B cell (primary cell): ENCODE measurements around the gene GCHFR. TPM values are rescaled to one million over a fixed set of nuclear protein-coding genes. Genes with fewer than 3 reads are reported as not detected.

ENCODE experiments used
- ATAC-seq: fragments of 200-7000 bp; cut with Tn5 transposase; one replicate; pipeline ENCODE4 v1.10.0; 2021; ENCODE audit warnings: low read depth, mild to moderate bottlenecking, moderate number of reproducible peaks, moderate library complexity
- CTCF ChIA-PET: fragments of 350-600 bp; sonication (Branson Sonifier 250); formaldehyde crosslinking; loops from one replicate; lab custom pipeline; 2021; ENCODE audit warnings: antibody characterized with exemption, inconsistent platforms; lab: Charles Lee
- POLR2A ChIA-PET: fragments of 350-600 bp; sonication (Branson Sonifier 250); formaldehyde crosslinking; loops from one replicate; lab custom pipeline; 2021; ENCODE audit warnings: antibody characterized with exemption; lab: Charles Lee
- DNase-seq: peaks from one replicate; pipeline ENCODE4 v3.0.0; 2013
- H2AFZ ChIP-seq: 2 replicates; pipeline ENCODE4 v1.6.1; 2012; ENCODE audit warnings: mild to moderate bottlenecking, low read depth, low read length; ENCODE audit not compliant: insufficient read depth, poor library complexity, severe bottlenecking
- H3K27ac ChIP-seq, 2 donors: 1 replicate in 1 of 2; 2 replicates in 1 of 2; pipeline ENCODE4 v1.5.1; 2012 to 2013; ENCODE audit warnings: low read length in 2 of 2, mild to moderate bottlenecking in 2 of 2, moderate library complexity in 1 of 2
- H3K27me3 ChIP-seq, 4 experiments: fragments of 200-600 bp in 1 of 4; sonication (generic) in 1 of 4; replicated peaks in 1 of 4; 1 replicate in 2 of 4; 2 replicates in 2 of 4; pipeline versions ENCODE4 v1.6.1 to v1.7.0; 2013 to 2016; ENCODE audit warnings: low read length in 3 of 4, mild to moderate bottlenecking in 2 of 4, mixed read lengths in 1 of 4, moderate library complexity in 1 of 4; ENCODE audit not compliant: insufficient read depth in 4 of 4, control insufficient read depth in 3 of 4; ENCODE audit errors: control extremely low read depth in 1 of 4
- H3K36me3 ChIP-seq, 2 experiments: replicated peaks in 1 of 2; 1 replicate in 1 of 2; 2 replicates in 1 of 2; pipeline versions ENCODE4 v1.6.1 to v1.7.1; 2013; ENCODE audit warnings: low read length in 1 of 2; ENCODE audit not compliant: insufficient read depth in 2 of 2, control insufficient read depth in 1 of 2; ENCODE audit errors: control extremely low read depth in 1 of 2, extremely low read depth in 1 of 2
- H3K4me1 ChIP-seq, 2 donors: fragments of 200-600 bp in 1 of 2; sonication (generic) in 1 of 2; 1 replicate in 1 of 2; 2 replicates in 1 of 2; pipeline versions ENCODE4 v1.5.1 to v1.6.1; 2013 to 2017; ENCODE audit warnings: low read length in 2 of 2; ENCODE audit not compliant: control insufficient read depth in 2 of 2, insufficient read depth in 2 of 2
- H3K4me2 ChIP-seq: replicated peaks from 2 replicates; pipeline ENCODE3; 2012; ENCODE audit warnings: mild to moderate bottlenecking, low read depth, low read length; ENCODE audit not compliant: poor library complexity, severe bottlenecking
- H3K4me3 ChIP-seq, 5 experiments: fragments of 200-600 bp in 1 of 5; sonication (generic) in 1 of 5; 1 replicate in 3 of 5; 2 replicates in 2 of 5; pipeline versions ENCODE4 v1.5.1 to v1.7.0; 2011 to 2016; ENCODE audit warnings: low read length in 4 of 5, mild to moderate bottlenecking in 4 of 5, low read depth in 2 of 5, control low read depth in 1 of 5, moderate library complexity in 1 of 5; ENCODE audit not compliant: insufficient read depth in 1 of 5; ENCODE audit errors: control extremely low read depth in 1 of 5, extremely low read depth in 1 of 5
- H3K79me2 ChIP-seq: fragments of 200-600 bp; sonication (generic); one replicate; pipeline ENCODE4 v1.6.0; 2016; ENCODE audit warnings: low read length; ENCODE audit not compliant: control insufficient read depth, insufficient read depth
- H3K9ac ChIP-seq: fragments of 200-600 bp; sonication (generic); 2 replicates; pipeline ENCODE4 v1.6.1; 2017; ENCODE audit warnings: mild to moderate bottlenecking, low read length, moderate library complexity
- H3K9me3 ChIP-seq, 3 donors: one replicate each; pipeline versions ENCODE4 v1.6.1 to v1.7.1; 2013; ENCODE audit warnings: low read length in 2 of 3; ENCODE audit not compliant: control insufficient read depth in 2 of 3, insufficient read depth in 1 of 3; ENCODE audit errors: control extremely low read depth in 1 of 3
- H4K20me1 ChIP-seq: 2 replicates; pipeline ENCODE4 v1.6.0; 2012; ENCODE audit warnings: mild to moderate bottlenecking, low read length; ENCODE audit not compliant: insufficient read depth, control insufficient read depth, poor library complexity, severe bottlenecking
- H3K27ac Mint-ChIP-seq: one replicate; pipeline ENCODE4 v1.8.0; 2021; ENCODE audit warnings: mixed read lengths
- H3K27me3 Mint-ChIP-seq: one replicate; pipeline ENCODE4 v1.8.0; 2021; ENCODE audit warnings: mixed read lengths
- H3K4me1 Mint-ChIP-seq: one replicate; pipeline ENCODE4 v1.8.0; 2021; ENCODE audit warnings: mixed read lengths
- H3K4me3 Mint-ChIP-seq: one replicate; pipeline ENCODE4 v1.8.0; 2021; ENCODE audit warnings: mixed read lengths
- H3K9me3 Mint-ChIP-seq: one replicate; pipeline ENCODE4 v1.8.0; 2022; ENCODE audit warnings: mixed read lengths; ENCODE audit not compliant: insufficient read depth
- CTCF ChIP-seq: fragments of 200-600 bp; IDR thresholded peaks from one replicate; pipeline ENCODE4 v1.8.0; 2022; ENCODE audit warnings: antibody characterized with exemption, mild to moderate bottlenecking
- EZH2 ChIP-seq: IDR thresholded peaks from 2 replicates; pipeline ENCODE4 v1.6.1; 2012; ENCODE audit warnings: borderline replicate concordance, low read depth, mild to moderate bottlenecking, moderate library complexity, low read length; ENCODE audit not compliant: insufficient read depth, poor library complexity, severe bottlenecking
- WGBS: methylation state at CpG from one replicate; pipeline ENCODE4 v1.1.5; 2013; ENCODE audit warnings: missing lambda C conversion rate; ENCODE audit not compliant: insufficient coverage; 5-methylcytosine and 5-hydroxymethylcytosine counted together
- intact Hi-C: fragments of 100-400 bp; cut with micrococcal nuclease; formaldehyde crosslinking; loops from one replicate; pipeline ENCODE4 v1.10.0; 2022
- polyA plus RNA-seq: library from polyadenylated mRNA; depleted of rRNA; stranded (reverse); fragments of >200 nt; gene quantifications from 2 replicates; pipeline ENCODE4 v1.2.3, GENCODE V29; 2012
- total RNA-seq, 2 donors: library from RNA; stranded (reverse); fragments of 120-200 nt in 1 of 2; gene quantifications; 1 replicate in 1 of 2; 2 replicates in 1 of 2; pipeline versions ENCODE4 v1.2.3 to v1.2.4, GENCODE V29; 2013 to 2022

The GCHFR gene
- total and polyA plus RNA-seq, 2 donors (not counting 1 experiment from before 2014, with no cell fraction given): 14.3 to 23.7 TPM

- H3K27ac Mint-ChIP-seq: peak overlapping the region; percentile 43
- peak; percentile 84 for DNase-seq
- H3K36me3 ChIP-seq: peaks cover 0 to 23% of the 10 kb centered on the region in 2 experiments
- ChIA-PET CTCF (interaction anchor here (0.5 to 8.1 kb wide), 51 partner anchors 8 to 402 kb away, joined by 3 to 177 read pairs (median 5); partner anchors contain the start of genes C15orf62, CCDC32, GCHFR and RAD51), POLR2A (interaction anchor here (0.6 to 1.2 kb wide), 5 partner anchors 18 to 229 kb away, joined by 3 to 4 read pairs (median 3); partner anchors contain the start of genes GCHFR and RAD51)
- H2AFZ ChIP-seq: no peak overlapping the region
- peak; percentile 98 for ATAC-seq
- H3K27me3 ChIP-seq: no peaks in the 10 kb centered on the region
- H3K4me3 ChIP-seq: no peak overlapping the region
- no peaks in the 10 kb centered on the region for H3K27me3 Mint-ChIP-seq
- H3K79me2 ChIP-seq: peaks cover 43% of the 10 kb centered on the region
- peaks cover 7 to 8% of the 10 kb centered on the region in 2 donors for H3K4me1 ChIP-seq
- no peak overlapping the region for H3K4me2 ChIP-seq
- H3K4me3 Mint-ChIP-seq: no peak overlapping the region
- peaks cover 16% of the 10 kb centered on the region for H3K4me1 Mint-ChIP-seq
- no peak overlapping the region for H3K27ac ChIP-seq
- no peak overlapping the region for H3K9ac ChIP-seq
- H4K20me1 ChIP-seq: peaks cover 28% of the 10 kb centered on the region
- intact Hi-C loops: loop anchor here (1.0 to 2.0 kb wide), 6 partner anchors 13 to 263 kb away; partner anchors contain the start of genes C15orf62 and RMDN3
- 67% methylated on average over 4 of the region's 8 CpGs for WGBS
- H3K9me3 ChIP-seq: no peaks in the 10 kb centered on the region
- peak; percentile 90 for TF ChIP-seq CTCF
- TF ChIP-seq EZH2: no peak
- H3K9me3 Mint-ChIP-seq: no peaks in the 10 kb centered on the region
These were observed 18.9 kb downstream of the GCHFR start for GRCh38 chr15:40782609-40783227.

GRCh38 chr15:40785164-40785563 is 21.3 kb downstream of the GCHFR start:
- ATAC-seq: no peak
- H3K9me3 Mint-ChIP-seq: no peaks in the 10 kb centered on the region
- POLR2A ChIA-PET: no interaction called here
- Histone ChIP-seq H4K20me1 (peaks cover 33% of the 10 kb centered on the region), H3K36me3 (peaks cover 0 to 3% of the 10 kb centered on the region in 2 experiments), H3K4me1 (peaks cover 8 to 11% of the 10 kb centered on the region in 2 donors), H3K4me3 (no peak overlapping the region), H3K79me2 (peaks cover 49% of the 10 kb centered on the region), H3K27ac (no peak overlapping the region), H3K27me3 (no peaks in the 10 kb centered on the region), H3K9ac (no peak overlapping the region), H3K9me3 (no peaks in the 10 kb centered on the region), H2AFZ (no peak overlapping the region), H3K4me2 (no peak overlapping the region)
- H3K27ac Mint-ChIP-seq: no peak overlapping the region
- intact Hi-C loops: no loop called here
- DNase-seq: no peak
- no peak overlapping the region for H3K4me3 Mint-ChIP-seq
- H3K27me3 Mint-ChIP-seq: no peaks in the 10 kb centered on the region
- no peak for TF ChIP-seq CTCF
- no peak for TF ChIP-seq EZH2
- peaks cover 19% of the 10 kb centered on the region for H3K4me1 Mint-ChIP-seq
- CTCF ChIA-PET: interaction anchor here (0.9 to 7.1 kb wide), 11 partner anchors 12 to 266 kb away, joined by 3 to 99 read pairs (median 8); partner anchors contain the start of genes C15orf62, GCHFR and VPS18
- WGBS: 100% methylated on average over 2 of the region's 3 CpGs
